ENCODE data around the gene CHIT1. TPM values are rescaled to one million over a fixed set of nuclear protein-coding genes. Genes with fewer than 3 reads are reported as not detected.

Gene CHIT1
- total RNA-seq, 4 donors from 2014 or later = 0.20 TPM; not detected in 3

DNA sequence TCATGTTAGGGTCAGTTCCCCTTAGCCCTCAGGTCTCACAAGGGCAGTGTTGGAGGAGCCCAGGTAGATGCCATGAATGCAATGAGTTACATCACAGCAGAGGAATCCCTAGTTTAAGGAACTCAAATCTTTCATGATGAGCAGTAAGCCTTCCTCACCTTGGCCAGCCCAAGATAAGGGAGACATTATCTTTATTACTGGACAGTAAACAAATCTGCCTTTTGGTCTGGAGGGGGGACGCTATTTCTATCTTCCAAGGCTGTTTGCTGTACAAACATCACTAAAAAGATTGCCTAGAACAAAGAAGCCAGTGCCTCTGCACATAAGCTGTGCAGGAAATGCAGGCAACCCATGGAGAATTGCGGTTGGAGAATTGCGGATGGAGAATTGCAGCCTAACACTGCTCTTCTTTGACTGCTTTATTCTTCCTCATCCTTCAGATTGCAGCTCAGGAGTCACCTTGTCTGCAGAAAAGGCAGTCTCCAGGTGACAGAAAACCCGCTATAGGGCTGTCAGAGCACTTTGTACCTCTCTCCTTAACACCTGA, 40.7 kb downstream of the CHIT1 start:
- no peak for ATAC-seq
- H3K9me3 ChIP-seq = no peaks in the 10 kb centered on the region
- no peak for TF ChIP-seq POLR2A (IDR thresholded peaks at IDR 0.05)
- TF ChIP-seq, protein P1, sequence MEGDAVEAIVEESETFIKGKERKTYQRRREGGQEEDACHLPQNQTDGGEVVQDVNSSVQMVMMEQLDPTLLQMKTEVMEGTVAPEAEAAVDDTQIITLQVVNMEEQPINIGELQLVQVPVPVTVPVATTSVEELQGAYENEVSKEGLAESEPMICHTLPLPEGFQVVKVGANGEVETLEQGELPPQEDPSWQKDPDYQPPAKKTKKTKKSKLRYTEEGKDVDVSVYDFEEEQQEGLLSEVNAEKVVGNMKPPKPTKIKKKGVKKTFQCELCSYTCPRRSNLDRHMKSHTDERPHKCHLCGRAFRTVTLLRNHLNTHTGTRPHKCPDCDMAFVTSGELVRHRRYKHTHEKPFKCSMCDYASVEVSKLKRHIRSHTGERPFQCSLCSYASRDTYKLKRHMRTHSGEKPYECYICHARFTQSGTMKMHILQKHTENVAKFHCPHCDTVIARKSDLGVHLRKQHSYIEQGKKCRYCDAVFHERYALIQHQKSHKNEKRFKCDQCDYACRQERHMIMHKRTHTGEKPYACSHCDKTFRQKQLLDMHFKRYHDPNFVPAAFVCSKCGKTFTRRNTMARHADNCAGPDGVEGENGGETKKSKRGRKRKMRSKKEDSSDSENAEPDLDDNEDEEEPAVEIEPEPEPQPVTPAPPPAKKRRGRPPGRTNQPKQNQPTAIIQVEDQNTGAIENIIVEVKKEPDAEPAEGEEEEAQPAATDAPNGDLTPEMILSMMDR (IDR thresholded peaks at IDR 0.05 in 4 of 5, conservative IDR thresholded peaks at IDR 0.05 in 1 of 5) = no peak
- intact Hi-C loops (cut with DNase I; ENCODE audit: low total_unique reads) = no loop called here
- no peaks in the 10 kb centered on the region for H3K36me3 ChIP-seq
- in situ Hi-C loops (cut with MboI; ENCODE audit: low sequenced_read_pairs in 4 of 4) = no loop called here
- H3K4me1 ChIP-seq = peaks cover 8 to 12% of the 10 kb centered on the region in 2 donors
- H3K4me3 ChIP-seq = no peak overlapping the region
- no peak for DNase-seq
- H3K27me3 ChIP-seq = no peaks in the 10 kb centered on the region
- no peak overlapping the region for H3K27ac ChIP-seq

DNA sequence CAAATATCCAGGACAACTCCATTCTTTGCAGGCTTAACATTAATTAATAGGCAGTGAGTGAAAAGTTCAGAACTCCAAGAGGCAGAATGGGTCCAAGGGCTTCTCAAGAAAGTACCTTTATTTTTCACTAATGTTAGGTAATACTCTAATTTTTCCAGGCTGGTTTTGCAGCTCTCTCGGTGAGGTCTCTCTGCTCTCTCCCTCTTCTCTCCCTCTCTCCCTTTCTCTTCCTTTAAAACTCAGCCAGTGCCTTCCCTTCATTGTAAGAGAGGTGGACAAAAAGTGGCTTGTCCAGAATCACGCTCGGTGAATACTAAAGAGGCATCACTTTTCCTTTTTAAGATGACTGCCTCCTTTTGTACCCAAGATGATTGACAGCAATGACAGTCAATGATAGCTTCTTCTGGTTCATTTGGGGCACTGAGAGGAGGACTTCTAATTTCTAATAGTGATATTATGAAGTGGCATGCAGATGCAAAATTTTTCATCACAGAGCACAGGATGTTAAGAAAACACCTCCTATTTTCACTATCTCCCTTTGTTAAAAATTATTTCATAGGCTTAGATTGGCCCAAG, 41.7 kb downstream of the CHIT1 start:
- TF ChIP-seq POLR2A (IDR thresholded peaks at IDR 0.05) = no peak
- TF ChIP-seq, protein P1 (IDR thresholded peaks at IDR 0.05 in 4 of 5, conservative IDR thresholded peaks at IDR 0.05 in 1 of 5) = no peak
- Histone ChIP-seq H3K9me3 (no peaks in the 10 kb centered on the region), H3K4me1 (peaks cover 8 to 12% of the 10 kb centered on the region in 2 donors), H3K27ac (no peak overlapping the region), H3K36me3 (no peaks in the 10 kb centered on the region), H3K4me3 (no peak overlapping the region), H3K27me3 (no peaks in the 10 kb centered on the region)
- ATAC-seq (no peak), DNase-seq (no peak)
- in situ Hi-C loops (cut with MboI; ENCODE audit: low sequenced_read_pairs in 4 of 4) (no loop called here), intact Hi-C loops (cut with DNase I; ENCODE audit: low total_unique reads) (no loop called here)

DNA sequence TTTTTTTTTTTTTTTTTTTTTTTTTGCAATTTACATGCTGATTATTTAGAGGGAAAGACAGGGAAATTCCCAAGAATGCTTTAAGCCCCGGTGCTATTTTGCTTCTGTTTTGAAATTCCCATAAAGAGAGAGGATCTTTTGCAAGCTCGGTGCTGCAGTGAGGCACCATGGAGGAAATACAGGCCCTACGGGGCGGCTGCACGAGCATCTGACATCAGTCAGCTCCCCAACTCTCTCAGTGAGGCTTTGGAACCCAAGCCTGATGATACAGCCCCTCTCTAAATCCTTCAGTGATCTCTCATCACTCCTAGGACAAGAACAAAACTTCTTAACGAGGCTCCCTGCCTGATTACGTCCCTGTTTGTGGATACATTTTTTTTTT, 42.2 kb downstream of the CHIT1 start:
- in situ Hi-C loops (cut with MboI; ENCODE audit: low sequenced_read_pairs in 4 of 4) = no loop called here
- peaks cover 8 to 12% of the 10 kb centered on the region in 2 donors for H3K4me1 ChIP-seq
- intact Hi-C loops (cut with DNase I; ENCODE audit: low total_unique reads) = no loop called here
- H3K9me3 ChIP-seq = no peaks in the 10 kb centered on the region
- H3K4me3 ChIP-seq = no peak overlapping the region
- DNase-seq (no peak), ATAC-seq (no peak)
- no peaks in the 10 kb centered on the region for H3K27me3 ChIP-seq
- TF ChIP-seq, protein P1 (IDR thresholded peaks at IDR 0.05 in 4 of 5, conservative IDR thresholded peaks at IDR 0.05 in 1 of 5) = no peak
- TF ChIP-seq POLR2A (IDR thresholded peaks at IDR 0.05) = no peak
- H3K36me3 ChIP-seq = no peaks in the 10 kb centered on the region
- H3K27ac ChIP-seq = no peak overlapping the region

DNA sequence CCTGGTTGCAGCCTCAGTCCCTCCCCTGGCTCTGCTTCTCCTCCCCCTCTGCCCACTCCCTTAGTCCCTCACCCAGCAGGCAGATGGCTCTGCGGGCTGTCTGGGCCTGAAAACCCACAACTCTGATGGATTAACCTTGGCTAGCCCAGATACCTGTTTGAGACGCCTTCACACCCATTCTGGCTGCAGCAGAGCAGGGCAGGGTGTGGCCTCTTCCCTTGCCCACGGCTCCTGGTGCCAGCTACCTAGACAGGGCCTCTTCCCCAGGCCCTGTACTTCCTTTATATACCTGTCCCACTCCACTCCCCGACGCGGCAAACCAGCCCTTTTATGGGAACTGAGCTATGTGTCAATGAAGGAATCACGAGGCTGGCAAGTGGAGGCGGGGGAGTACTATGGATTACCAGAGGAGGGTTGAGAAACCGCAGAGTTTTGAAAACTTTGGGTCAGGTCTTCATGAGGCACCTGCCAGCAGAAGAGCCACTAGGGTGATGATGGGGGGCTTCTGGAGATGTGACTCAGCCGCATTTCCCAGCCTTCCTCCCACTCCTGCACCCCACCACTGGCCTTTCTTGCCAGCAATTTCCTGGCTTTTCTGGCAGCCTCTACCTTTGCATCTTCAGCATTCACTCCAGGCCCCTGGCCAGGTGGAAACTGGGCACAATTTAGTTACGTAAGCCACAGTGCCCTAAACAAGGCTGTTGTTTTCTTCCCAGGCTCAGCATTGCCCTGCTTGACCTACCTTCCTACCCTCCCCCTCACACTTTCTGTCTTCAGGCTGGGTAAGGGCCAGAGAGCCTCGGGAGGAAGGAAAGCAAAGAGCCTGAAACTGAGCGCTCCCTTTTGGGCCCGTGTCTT, 42.8 kb downstream of the CHIT1 start, which contains the start of gene CHI3L1:
Gene CHI3L1, minus strand, starts transcription at position 259 of the 858 bp plus-strand sequence. Its CDS starts 81 bp downstream, at position 178.
- DNase-seq (no peak), ATAC-seq (peak; percentile 44 to 75)
- Histone ChIP-seq H3K36me3 (no peaks in the 10 kb centered on the region), H3K4me3 (no peak within 1 kb of the TSS), H3K4me1 (peaks cover 8 to 12% of the 10 kb centered on the region in 2 donors), H3K27ac (peak within 1 kb of the TSS in 1 of 4 donors; percentile 22), H3K27me3 (no peaks in the 10 kb centered on the region), H3K9me3 (no peaks in the 10 kb centered on the region)
- intact Hi-C loops (cut with DNase I; ENCODE audit: low total_unique reads) (no loop called here), in situ Hi-C loops (cut with MboI; ENCODE audit: low sequenced_read_pairs in 4 of 4) (no loop called here)
- peak in 1 of 2 donors; percentile 60 for TF ChIP-seq POLR2A (IDR thresholded peaks at IDR 0.05)
- TF ChIP-seq, protein P1 (IDR thresholded peaks at IDR 0.05 in 4 of 5, conservative IDR thresholded peaks at IDR 0.05 in 1 of 5) = no peak
